ENCODE data around the gene CFL2.
"Not testable (repeated sequence)": the region's sequence is repeated elsewhere in the genome, so short reads cannot be mapped to it uniquely, and the experiment has no call there.

CFL2 gene

GRCh38 chr14:34714320-34715126 is at the start of gene CFL2:
CFL2 (minus strand) TSS chr14:34714593; CDS start chr14:34714540, 53 bp downstream.
- DNase-seq, result peak; percentile 41

GRCh38 chr14:34755215-34755614 is 40.8 kb upstream of the CFL2 start:
- no peak for DNase-seq

- no peak for DNase-seq
These were observed 40.3 kb upstream of the CFL2 start for GRCh38 chr14:34754687-34755086.

- DNase-seq, result no peak
These were observed 36.3 kb upstream of the CFL2 start for GRCh38 chr14:34750670-34751069.

- DNase-seq, result no peak
These were observed 35.8 kb upstream of the CFL2 start for GRCh38 chr14:34750233-34750632.

GRCh38 chr14:34749408-34749807 is 35.0 kb upstream of the CFL2 start:
- no peak for DNase-seq

- DNase-seq, result no peak
These were observed 28.1 kb upstream of the CFL2 start for GRCh38 chr14:34742270-34743115.

- DNase-seq, result no peak
These were observed 27.4 kb upstream of the CFL2 start for GRCh38 chr14:34741840-34742239.

GRCh38 chr14:34740139-34740538 is 25.7 kb upstream of the CFL2 start:
- DNase-seq, result not testable (repeated sequence)

GRCh38 chr14:34737079-34737478 is 22.7 kb upstream of the CFL2 start:
- DNase-seq, result not testable (repeated sequence)

GRCh38 chr14:34733245-34733644 is 18.9 kb upstream of the CFL2 start:
- no peak for DNase-seq

GRCh38 chr14:34732802-34733201 is 18.4 kb upstream of the CFL2 start:
- no peak for DNase-seq

- DNase-seq, result no peak
These were observed 9.5 kb upstream of the CFL2 start for GRCh38 chr14:34723867-34724266.

GRCh38 chr14:34722723-34723545 is 8.5 kb upstream of the CFL2 start:
- no peak for DNase-seq

- no peak for DNase-seq
These were observed 6.7 kb upstream of the CFL2 start for GRCh38 chr14:34721129-34721528.

GRCh38 chr14:34718750-34719304 is 4.4 kb upstream of the CFL2 start:
- DNase-seq, result no peak

GRCh38 chr14:34715127-34715863 is 902 bp upstream of the CFL2 start:
- no peak for DNase-seq

GRCh38 chr14:34713681-34714319 is 593 bp downstream of the CFL2 start:
- DNase-seq, result no peak

- DNase-seq, result no peak
These were observed 1.2 kb downstream of the CFL2 start for GRCh38 chr14:34713122-34713680.

GRCh38 chr14:34711796-34712712 is 2.3 kb downstream of the CFL2 start:
- DNase-seq, result no peak

Data from NCI-H187 treated with DMSO at 0.1 percent for 48 hours (cell line).